GM19023 (cell line): Measurements from ENCODE around the gene MTA3.

ENCODE experiments used
- ATAC-seq: cut with Tn5 transposase; IDR thresholded peaks from one replicate; pipeline ENCODE4 v1.9.1; 2021; ENCODE audit warnings: mild to moderate bottlenecking, moderate library complexity; ENCODE audit not compliant: unreplicated experiment

Gene MTA3

GRCh38 chr2:42799881-42800280 lies 231.4 kb downstream of the MTA3 start:
- no peak for ATAC-seq

GRCh38 chr2:42800461-42800962 lies 232.1 kb downstream of the MTA3 start:
- ATAC-seq, result no peak

- no peak for ATAC-seq
Measured at GRCh38 chr2:42800981-42801380, 232.5 kb downstream of the MTA3 start.

GRCh38 chr2:42801381-42801780 lies 232.9 kb downstream of the MTA3 start:
- no peak for ATAC-seq

GRCh38 chr2:42802150-42802549 lies 233.7 kb downstream of the MTA3 start:
- ATAC-seq, result no peak

GRCh38 chr2:42804338-42804737 lies 235.9 kb downstream of the MTA3 start:
- ATAC-seq, result no peak

- no peak for ATAC-seq
Measured at GRCh38 chr2:42804891-42805290, 236.5 kb downstream of the MTA3 start.
